T-helper 2 cell treated with Interferon-gamma antibody and Interleukin-4, amounts not matched to agents 5 μg/mL and 100 μg/mL, for 36 hours (primary cell): ENCODE measurements around the gene FBXL14.

ENCODE experiments used
- DNase-seq: peaks from one replicate; pipeline ENCODE4 v3.0.0; 2021; ENCODE audit warnings: low spot score
- H3K27ac Mint-ChIP-seq: one replicate; pipeline ENCODE4 v1.8.0; 2021; ENCODE audit warnings: mild to moderate bottlenecking, mixed read lengths
- H3K27me3 Mint-ChIP-seq: one replicate; pipeline ENCODE4 v1.8.0; 2021; ENCODE audit warnings: low read depth, mixed read lengths
- H3K36me3 Mint-ChIP-seq: one replicate; pipeline ENCODE4 v1.8.0; 2021; ENCODE audit warnings: low read depth, mixed read lengths
- H3K4me1 Mint-ChIP-seq: one replicate; pipeline ENCODE4 v1.8.0; 2021; ENCODE audit warnings: low read depth, mixed read lengths
- H3K4me3 Mint-ChIP-seq: one replicate; pipeline ENCODE4 v1.8.0; 2022; ENCODE audit warnings: mild to moderate bottlenecking, moderate library complexity, mixed read lengths
- H3K9me3 Mint-ChIP-seq: one replicate; pipeline ENCODE4 v1.8.0; 2021; ENCODE audit warnings: mixed read lengths

The FBXL14 gene, protein sequence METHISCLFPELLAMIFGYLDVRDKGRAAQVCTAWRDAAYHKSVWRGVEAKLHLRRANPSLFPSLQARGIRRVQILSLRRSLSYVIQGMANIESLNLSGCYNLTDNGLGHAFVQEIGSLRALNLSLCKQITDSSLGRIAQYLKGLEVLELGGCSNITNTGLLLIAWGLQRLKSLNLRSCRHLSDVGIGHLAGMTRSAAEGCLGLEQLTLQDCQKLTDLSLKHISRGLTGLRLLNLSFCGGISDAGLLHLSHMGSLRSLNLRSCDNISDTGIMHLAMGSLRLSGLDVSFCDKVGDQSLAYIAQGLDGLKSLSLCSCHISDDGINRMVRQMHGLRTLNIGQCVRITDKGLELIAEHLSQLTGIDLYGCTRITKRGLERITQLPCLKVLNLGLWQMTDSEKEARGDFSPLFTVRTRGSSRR

GRCh38 chr12:1594261-1595025 is at the start of gene FBXL14:
Gene FBXL14 (minus strand): TSS chr12:1594581. CDS start chr12:1594066, 515 bp downstream.
- no peaks in the 10 kb centered on the region for H3K9me3 Mint-ChIP-seq
- peaks cover 30% of the 10 kb centered on the region for H3K36me3 Mint-ChIP-seq
- H3K4me1 Mint-ChIP-seq = peaks cover 45% of the 10 kb centered on the region
- H3K27ac Mint-ChIP-seq = peak within 1 kb of the TSS; percentile 94
- H3K4me3 Mint-ChIP-seq = peak within 1 kb of the TSS; percentile 97
- peaks cover 1% of the 10 kb centered on the region for H3K27me3 Mint-ChIP-seq
- DNase-seq = peak; percentile 87

- no peak overlapping the region for H3K27ac Mint-ChIP-seq
- H3K9me3 Mint-ChIP-seq = no peaks in the 10 kb centered on the region
- H3K4me1 Mint-ChIP-seq = peaks cover 8% of the 10 kb centered on the region
- H3K36me3 Mint-ChIP-seq = no peaks in the 10 kb centered on the region
- no peak overlapping the region for H3K4me3 Mint-ChIP-seq
- H3K27me3 Mint-ChIP-seq = peaks cover 11% of the 10 kb centered on the region
- no peak for DNase-seq
Observed at GRCh38 chr12:1643905-1644533, 49.6 kb upstream of the FBXL14 start.

DNA sequence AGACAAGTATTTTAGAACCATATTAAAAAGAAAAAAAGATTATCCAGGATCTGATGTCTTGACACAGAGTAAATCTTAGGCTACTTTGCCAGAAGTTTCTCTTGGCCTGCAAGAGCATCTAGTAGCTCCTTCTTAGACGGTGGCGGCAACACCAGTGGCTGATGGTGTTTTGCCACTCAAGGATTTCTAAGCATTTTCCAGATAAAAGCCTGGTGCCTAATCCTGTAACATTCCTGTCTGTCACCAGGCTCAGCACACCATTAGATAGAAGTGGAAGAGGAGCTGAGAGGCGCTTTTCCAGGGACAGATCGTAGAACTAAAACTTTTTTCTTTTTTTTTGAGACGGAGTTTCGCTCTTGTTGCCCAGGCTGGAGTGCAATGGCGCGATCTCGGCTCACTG is 48.7 kb upstream of the FBXL14 start:
- Mint-ChIP-seq H3K9me3 (no peaks in the 10 kb centered on the region), H3K4me3 (no peak overlapping the region), H3K27me3 (peaks cover 2% of the 10 kb centered on the region), H3K4me1 (peaks cover 8% of the 10 kb centered on the region), H3K36me3 (no peaks in the 10 kb centered on the region), H3K27ac (no peak overlapping the region)
- no peak for DNase-seq

DNA sequence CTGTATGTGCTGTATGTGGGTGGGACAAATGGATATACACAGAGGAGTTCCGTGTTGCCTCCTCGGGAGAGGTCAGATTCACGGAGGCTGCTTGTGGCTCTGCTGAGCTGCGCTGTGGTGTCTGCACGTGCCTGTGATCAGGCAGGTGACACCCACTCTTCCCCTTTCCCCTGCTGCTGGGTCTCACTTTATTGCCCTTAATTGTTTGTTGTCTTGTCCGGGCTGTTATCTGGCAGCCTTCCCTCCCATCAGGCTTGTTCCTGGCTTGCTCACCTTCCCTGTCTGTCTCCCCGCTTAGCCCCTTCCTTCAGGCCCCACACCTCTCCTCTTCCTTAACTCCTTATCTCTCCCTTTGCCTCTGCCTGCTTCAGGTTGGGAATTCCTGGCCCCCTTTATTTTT is 48.1 kb upstream of the FBXL14 start:
- Mint-ChIP-seq H3K9me3 (no peaks in the 10 kb centered on the region), H3K4me3 (no peak overlapping the region), H3K27ac (no peak overlapping the region), H3K27me3 (peaks cover 2% of the 10 kb centered on the region), H3K36me3 (no peaks in the 10 kb centered on the region), H3K4me1 (peaks cover 8% of the 10 kb centered on the region)
- DNase-seq = no peak

DNA sequence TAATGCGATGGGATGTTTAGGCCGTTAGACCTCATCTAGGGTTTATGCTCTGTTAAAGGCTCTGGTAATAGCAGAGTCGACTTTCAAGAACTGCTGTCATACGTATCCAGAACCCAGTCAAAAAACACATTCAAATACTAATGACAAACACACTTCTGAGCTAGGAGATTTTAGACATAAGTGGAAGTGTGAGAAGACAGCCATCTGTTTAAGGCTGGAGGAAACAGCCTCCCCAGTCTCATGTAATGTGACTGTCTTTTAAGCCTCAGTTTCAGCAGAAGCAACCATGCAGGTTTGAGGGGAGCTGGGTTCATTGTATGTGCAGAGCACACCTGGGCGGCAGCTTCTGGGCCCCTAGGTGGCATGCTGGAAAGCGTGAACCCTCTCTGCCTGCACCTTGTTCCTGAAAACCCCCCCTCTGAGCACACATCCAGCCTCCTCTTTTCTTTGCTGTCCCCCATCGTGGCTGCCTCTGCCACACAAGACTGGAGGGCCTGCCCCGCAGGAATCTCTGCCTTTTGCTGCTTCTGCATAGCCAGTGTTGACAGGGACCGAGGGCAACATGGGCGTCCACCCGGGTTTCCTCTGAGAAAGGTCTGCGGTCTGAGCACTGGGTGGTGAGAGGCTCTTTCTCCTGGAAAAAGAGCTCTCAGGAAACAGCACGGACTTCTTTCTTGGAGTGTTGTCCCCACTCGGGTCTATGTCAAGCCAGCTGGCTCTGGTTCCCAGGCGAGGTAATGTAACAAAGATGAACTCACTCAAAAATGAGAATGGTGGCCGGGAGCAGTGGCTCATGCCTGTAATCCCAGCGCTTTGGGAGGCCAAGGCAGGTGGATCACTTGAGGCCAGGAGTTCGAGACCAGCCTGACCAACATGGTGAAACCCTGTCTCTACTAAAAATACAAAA is 46.2 kb upstream of the FBXL14 start:
- Mint-ChIP-seq H3K27me3 (peaks cover 6% of the 10 kb centered on the region), H3K9me3 (no peaks in the 10 kb centered on the region), H3K4me3 (peak overlapping the region; percentile 29), H3K27ac (no peak overlapping the region), H3K36me3 (no peaks in the 10 kb centered on the region), H3K4me1 (peaks cover 4% of the 10 kb centered on the region)
- DNase-seq = no peak

- Mint-ChIP-seq H3K4me1 (peaks cover under 1% of the 10 kb centered on the region), H3K9me3 (no peaks in the 10 kb centered on the region), H3K36me3 (no peaks in the 10 kb centered on the region), H3K27me3 (peaks cover 12% of the 10 kb centered on the region), H3K27ac (peak overlapping the region; percentile 72), H3K4me3 (peak overlapping the region; percentile 32)
- DNase-seq = no peak
Observed at GRCh38 chr12:1639538-1639937, 45.2 kb upstream of the FBXL14 start.

- Mint-ChIP-seq H3K9me3 (no peaks in the 10 kb centered on the region), H3K4me1 (peaks cover 1% of the 10 kb centered on the region), H3K36me3 (no peaks in the 10 kb centered on the region), H3K27me3 (peaks cover 23% of the 10 kb centered on the region), H3K4me3 (no peak overlapping the region), H3K27ac (no peak overlapping the region)
- DNase-seq = no peak
Observed at GRCh38 chr12:1638203-1638602, 43.8 kb upstream of the FBXL14 start.

GRCh38 chr12:1635301-1636095 is 41.1 kb upstream of the FBXL14 start:
- Mint-ChIP-seq H3K9me3 (no peaks in the 10 kb centered on the region), H3K36me3 (no peaks in the 10 kb centered on the region), H3K4me3 (no peak overlapping the region), H3K4me1 (peaks cover 7% of the 10 kb centered on the region), H3K27ac (no peak overlapping the region), H3K27me3 (peaks cover 50% of the 10 kb centered on the region)
- DNase-seq = no peak

- peak; percentile 42 for DNase-seq
- Mint-ChIP-seq H3K27ac (no peak overlapping the region), H3K36me3 (no peaks in the 10 kb centered on the region), H3K27me3 (peaks cover 55% of the 10 kb centered on the region), H3K9me3 (no peaks in the 10 kb centered on the region), H3K4me3 (no peak overlapping the region), H3K4me1 (peaks cover 7% of the 10 kb centered on the region)
Observed at GRCh38 chr12:1634590-1635191, 40.3 kb upstream of the FBXL14 start.

DNA sequence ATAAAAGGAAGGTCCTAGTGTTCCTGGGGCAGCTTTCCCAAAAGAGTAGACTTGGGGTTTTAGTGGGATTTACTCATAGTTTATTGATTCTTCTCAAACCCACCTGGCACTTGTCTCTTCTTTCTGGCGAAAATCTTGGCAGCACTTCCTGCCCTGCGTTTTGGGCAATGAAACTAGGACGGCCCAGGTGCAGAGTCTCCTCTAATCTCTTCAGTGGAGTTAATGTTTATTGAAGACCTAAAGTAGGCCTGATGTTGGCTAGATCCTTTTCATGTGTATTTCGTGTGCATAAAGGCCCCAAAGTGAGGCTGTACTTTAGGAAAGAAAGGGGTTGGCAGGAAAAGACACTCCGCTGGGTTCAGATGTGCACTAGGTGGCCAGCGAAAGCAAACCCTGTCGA is 39.8 kb upstream of the FBXL14 start:
- no peak overlapping the region for H3K27ac Mint-ChIP-seq
- peaks cover 60% of the 10 kb centered on the region for H3K27me3 Mint-ChIP-seq
- no peak for DNase-seq
- H3K4me3 Mint-ChIP-seq = no peak overlapping the region
- peaks cover 11% of the 10 kb centered on the region for H3K4me1 Mint-ChIP-seq
- H3K9me3 Mint-ChIP-seq = no peaks in the 10 kb centered on the region
- H3K36me3 Mint-ChIP-seq = peaks cover 1% of the 10 kb centered on the region

GRCh38 chr12:1633459-1633858 is 39.1 kb upstream of the FBXL14 start:
- Mint-ChIP-seq H3K4me3 (no peak overlapping the region), H3K36me3 (peaks cover 1% of the 10 kb centered on the region), H3K27me3 (peaks cover 67% of the 10 kb centered on the region), H3K4me1 (peaks cover 12% of the 10 kb centered on the region), H3K27ac (no peak overlapping the region), H3K9me3 (no peaks in the 10 kb centered on the region)
- no peak for DNase-seq

DNA sequence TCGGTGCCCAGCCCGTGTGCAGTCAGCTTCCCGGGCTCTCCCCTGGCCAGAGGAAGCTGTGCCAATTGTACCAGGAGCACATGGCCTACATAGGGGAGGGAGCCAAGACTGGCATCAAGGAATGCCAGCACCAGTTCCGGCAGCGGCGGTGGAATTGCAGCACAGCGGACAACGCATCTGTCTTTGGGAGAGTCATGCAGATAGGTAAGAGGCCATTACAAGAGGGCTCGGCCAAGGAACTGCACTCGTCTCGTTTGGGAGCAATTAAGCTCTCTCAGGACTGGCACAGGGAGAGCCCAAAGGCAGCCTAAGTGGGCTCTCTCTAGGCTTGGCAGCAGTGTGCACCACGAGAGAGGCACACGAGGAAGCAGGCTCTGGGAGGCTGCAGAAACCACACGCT is 38.3 kb upstream of the FBXL14 start:
- Mint-ChIP-seq H3K27me3 (peaks cover 75% of the 10 kb centered on the region), H3K4me3 (no peak overlapping the region), H3K4me1 (peaks cover 12% of the 10 kb centered on the region), H3K9me3 (no peaks in the 10 kb centered on the region), H3K36me3 (peaks cover 1% of the 10 kb centered on the region), H3K27ac (no peak overlapping the region)
- no peak for DNase-seq
